Upper lobe of left lung (tissue), 4 donors: ENCODE results near the gene TANC2.

Experiments
- CTCF ChIP-seq, 6 experiments: fragments of 450-650 bp in 4 of 6; fragments of 200-600 bp in 2 of 6; sonication (generic) in 2 of 6; IDR thresholded peaks; one replicate each; pipeline ENCODE4 v1.5.1; 2016 to 2019; ENCODE audit warnings: antibody characterized with exemption in 6 of 6
- EP300 ChIP-seq, 4 donors: sonication (generic); formaldehyde crosslinking; IDR thresholded peaks; one replicate each; pipeline ENCODE4 v1.5.1; 2017; ENCODE audit warnings: antibody characterized with exemption in 4 of 4, control low read depth in 2 of 4

DNA sequence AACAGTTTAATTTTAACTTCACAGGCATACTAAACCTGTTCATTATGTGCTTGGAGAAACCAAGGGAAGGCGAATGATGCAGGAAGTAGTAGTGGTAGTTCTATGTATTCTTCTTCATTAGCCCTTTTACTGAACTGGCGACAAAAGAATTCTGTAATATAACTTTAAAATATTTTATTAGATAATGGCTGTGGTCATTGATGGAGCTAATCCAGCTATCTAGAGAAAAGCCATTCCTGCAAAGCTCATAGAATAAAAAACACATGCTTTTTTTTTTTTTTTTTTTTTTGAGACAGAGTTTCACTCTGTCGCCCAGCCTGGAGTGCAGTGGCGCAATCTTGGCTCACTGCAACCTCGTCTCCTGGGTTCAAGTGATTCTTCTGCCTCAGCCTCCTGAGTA is 23.5 kb downstream of the TANC2 start:
- no peak for TF ChIP-seq EP300 (IDR thresholded peaks at IDR 0.05)
- TF ChIP-seq CTCF (IDR thresholded peaks at IDR 0.05), result no peak
